Measurements from ENCODE around the gene PIGC. TPM values are rescaled to one million over a fixed set of nuclear protein-coding genes. Genes with fewer than 3 reads are reported as not detected.

PIGC gene
- total and polyA plus RNA-seq, 7 donors, result 15.3 to 37.4 (median 22.3) TPM

- DNase-seq, result no peak
- H3K9me3 ChIP-seq, result no peaks in the 10 kb centered on the region
- H3K27me3 ChIP-seq, result no peaks in the 10 kb centered on the region
- no peaks in the 10 kb centered on the region for H3K36me3 ChIP-seq
- no peak overlapping the region for H3K27ac ChIP-seq
- TF ChIP-seq POLR2AphosphoS5 (IDR thresholded peaks at IDR 0.05), result no peak
- no peaks in the 10 kb centered on the region for H3K4me1 ChIP-seq
- 90 to 94% methylated on average over 1 of the region's 1 CpG for WGBS, 2 donors
- H3K4me3 ChIP-seq, result no peak overlapping the region
- intact Hi-C loops (cut with DNase I), result no loop called here
These were observed 21.7 kb upstream of the PIGC start for GRCh38 chr1:172465617-172466016.

GRCh38 chr1:172460887-172461315 is 17.0 kb upstream of the PIGC start:
- TF ChIP-seq POLR2A (IDR thresholded peaks at IDR 0.05) (no peak), CTCF (IDR thresholded peaks at IDR 0.05) (no peak), POLR2AphosphoS5 (IDR thresholded peaks at IDR 0.05) (no peak), EP300 (IDR thresholded peaks at IDR 0.05) (no peak)
- WGBS, 2 donors, result 79 to 93% methylated on average over 1 of the region's 1 CpG
- Histone ChIP-seq H3K4me1 (no peaks in the 10 kb centered on the region), H3K27me3 (no peaks in the 10 kb centered on the region), H3K36me3 (no peaks in the 10 kb centered on the region), H3K4me3 (no peak overlapping the region), H3K27ac (no peak overlapping the region), H3K9me3 (no peaks in the 10 kb centered on the region)
- DNase-seq, result no peak
- intact Hi-C loops (cut with DNase I), result no loop called here

GRCh38 chr1:172460177-172460576 is 16.3 kb upstream of the PIGC start:
- H3K36me3 ChIP-seq, result no peaks in the 10 kb centered on the region
- TF ChIP-seq POLR2A (IDR thresholded peaks at IDR 0.05), result no peak
- no peak for TF ChIP-seq CTCF (IDR thresholded peaks at IDR 0.05)
- no peak for TF ChIP-seq EP300 (IDR thresholded peaks at IDR 0.05)
- TF ChIP-seq POLR2AphosphoS5 (IDR thresholded peaks at IDR 0.05), result no peak
- H3K4me1 ChIP-seq, result no peaks in the 10 kb centered on the region
- WGBS, 2 donors, result 84 to 95% methylated on average over 1 of the region's 1 CpG
- no peak overlapping the region for H3K4me3 ChIP-seq
- intact Hi-C loops (cut with DNase I), result no loop called here
- no peak overlapping the region for H3K27ac ChIP-seq
- no peaks in the 10 kb centered on the region for H3K9me3 ChIP-seq
- no peaks in the 10 kb centered on the region for H3K27me3 ChIP-seq
- no peak for DNase-seq

- intact Hi-C loops (cut with DNase I), result no loop called here
- Histone ChIP-seq H3K27ac (no peak overlapping the region), H3K27me3 (no peaks in the 10 kb centered on the region), H3K9me3 (no peaks in the 10 kb centered on the region), H3K36me3 (no peaks in the 10 kb centered on the region), H3K4me3 (no peak overlapping the region), H3K4me1 (no peaks in the 10 kb centered on the region)
- no peak for TF ChIP-seq POLR2A (IDR thresholded peaks at IDR 0.05)
- no peak for TF ChIP-seq CTCF (IDR thresholded peaks at IDR 0.05)
- TF ChIP-seq EP300 (IDR thresholded peaks at IDR 0.05), result no peak
- TF ChIP-seq POLR2AphosphoS5 (IDR thresholded peaks at IDR 0.05), result no peak
- DNase-seq, result no peak
- 95 to 98% methylated on average over 1 of the region's 1 CpG for WGBS, 2 donors
These were observed 13.7 kb upstream of the PIGC start for GRCh38 chr1:172457479-172458130.

GRCh38 chr1:172456344-172456769 is 12.5 kb upstream of the PIGC start:
- H3K4me1 ChIP-seq, result no peaks in the 10 kb centered on the region
- H3K27ac ChIP-seq, result no peak overlapping the region
- TF ChIP-seq POLR2AphosphoS5 (IDR thresholded peaks at IDR 0.05), result no peak
- no peak for TF ChIP-seq CTCF (IDR thresholded peaks at IDR 0.05)
- no peak for TF ChIP-seq EP300 (IDR thresholded peaks at IDR 0.05)
- no peak for TF ChIP-seq POLR2A (IDR thresholded peaks at IDR 0.05)
- DNase-seq, result no peak
- WGBS, 2 donors, result 91 to 96% methylated on average over 5 of the region's 5 CpGs
- no peaks in the 10 kb centered on the region for H3K36me3 ChIP-seq
- H3K27me3 ChIP-seq, result no peaks in the 10 kb centered on the region
- intact Hi-C loops (cut with DNase I), result no loop called here
- H3K9me3 ChIP-seq, result no peaks in the 10 kb centered on the region
- H3K4me3 ChIP-seq, result no peak overlapping the region
